A549 (cell line): ENCODE data around the gene TMEM220.

Experiments
- CTCF ChIP-seq: fragments of >200 bp; sonication (Bioruptor Twin); formaldehyde crosslinking; IDR thresholded peaks from 3 replicates; pipeline ENCODE4 v1.5.1; 2016
- PHF8 ChIP-seq: fragments of 200-600 bp; sonication (generic); IDR thresholded peaks from 2 replicates; pipeline ENCODE4 v1.6.1; 2016; ENCODE audit warnings: low read depth, mild to moderate bottlenecking, antibody characterized with exemption, moderate library complexity, borderline replicate concordance

GRCh38 chr17:10674704-10675103 lies 55.1 kb downstream of the TMEM220 start:
- no peak for TF ChIP-seq CTCF
- TF ChIP-seq PHF8: no peak
